Activated gamma-delta T cell treated with Interleukin-2 at 50 U/mL for 16 hours (primary cell): ENCODE results near the gene LOXL1.

Experiments used
- DNase-seq: peaks from one replicate; pipeline ENCODE4 v3.0.0-alpha.2; 2020

The LOXL1 gene

DNA sequence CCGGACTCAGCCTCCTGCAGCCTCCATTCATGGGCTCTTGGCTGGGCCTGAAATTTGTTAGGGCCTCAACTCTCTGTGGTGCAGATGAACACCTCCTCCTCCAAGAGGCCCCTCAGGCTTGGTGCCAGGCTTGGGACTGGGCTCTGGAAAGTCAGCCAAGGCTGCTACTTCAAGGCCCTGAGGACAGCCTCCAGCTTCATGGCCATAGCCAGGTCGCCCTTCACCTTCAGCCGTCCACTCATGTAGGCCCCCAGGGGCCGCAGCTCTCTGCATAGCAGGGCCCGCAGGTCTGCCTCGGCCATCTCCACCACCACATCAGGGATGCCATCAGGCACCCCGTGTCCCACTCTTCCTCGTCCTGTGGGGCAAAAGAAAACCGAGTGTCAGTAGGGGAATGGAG lies 57.5 kb downstream of the LOXL1 start:
- no peak for DNase-seq

DNA sequence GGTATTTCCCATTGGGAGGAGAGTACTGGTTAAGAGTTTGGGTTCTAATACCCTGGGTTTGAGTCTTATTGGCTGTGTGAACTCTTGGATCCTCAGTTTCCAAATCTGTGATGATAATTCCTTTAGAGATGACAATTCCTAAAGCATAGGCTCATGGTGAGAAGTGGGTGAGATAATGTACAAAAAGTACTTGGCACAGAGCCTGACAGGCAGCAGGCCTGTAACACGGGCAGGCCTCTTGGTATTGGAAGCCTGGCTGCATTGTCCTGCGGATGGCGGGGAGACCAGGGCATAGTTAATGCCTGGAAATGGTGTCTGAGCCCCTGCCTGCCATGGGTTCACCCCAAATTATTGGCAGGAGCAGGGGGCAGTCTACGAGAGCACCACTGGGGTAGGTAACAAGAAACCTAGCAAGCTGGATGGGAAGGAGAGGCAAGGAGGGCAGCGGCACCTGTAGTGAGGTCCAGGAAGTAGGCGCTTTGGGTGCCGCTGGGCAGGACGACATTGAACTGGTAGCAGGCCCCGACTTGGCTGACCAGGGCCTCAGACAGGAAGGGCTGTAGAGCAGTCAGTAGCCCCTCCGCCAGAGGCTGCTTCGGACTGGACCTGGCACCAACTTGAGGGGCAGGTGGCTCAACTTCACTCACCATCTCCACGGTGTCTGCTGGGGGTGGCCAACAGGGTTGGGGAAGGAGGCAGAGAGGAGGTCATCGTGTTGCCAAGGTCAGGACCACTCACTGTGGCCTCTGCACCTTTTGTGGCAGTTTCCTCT lies 58.1 kb downstream of the LOXL1 start:
- no peak for DNase-seq

DNA sequence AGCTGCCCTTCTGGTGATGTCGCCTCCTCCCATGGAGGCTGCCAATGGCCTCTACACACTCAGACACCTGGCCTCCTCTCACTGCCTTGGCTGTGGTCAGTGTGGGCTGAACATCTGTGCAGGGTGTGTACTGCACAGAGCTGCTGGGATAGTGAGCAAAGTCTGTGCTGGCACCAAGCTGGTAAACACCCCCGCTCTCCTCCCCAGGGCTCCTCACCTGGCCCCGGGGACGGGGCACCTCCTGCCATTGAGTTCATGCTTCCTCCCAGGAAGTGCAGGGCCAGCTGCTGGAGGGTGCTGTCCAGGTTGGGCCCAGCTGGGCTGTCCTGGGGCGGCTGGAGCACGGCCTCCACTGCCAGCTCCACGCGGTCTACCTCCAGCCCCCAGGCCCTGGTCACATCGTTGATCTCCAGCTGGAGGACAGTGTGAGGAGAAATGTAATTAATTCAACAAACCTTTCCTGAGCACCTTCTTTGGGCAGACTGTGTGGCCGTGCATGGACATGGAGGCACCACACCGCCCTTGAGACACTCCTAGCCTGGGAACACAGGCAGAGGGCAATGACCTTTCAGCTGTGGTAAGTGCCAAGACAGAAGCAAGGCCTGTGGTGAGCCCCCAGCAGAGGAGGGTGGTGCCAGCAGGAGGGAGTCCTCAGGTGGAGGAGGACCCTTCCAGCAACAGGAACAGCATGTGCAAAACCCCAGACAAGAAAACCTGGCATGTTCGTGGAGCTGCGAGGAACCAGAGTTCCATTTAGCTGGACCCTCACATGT lies 59.0 kb downstream of the LOXL1 start:
- no peak for DNase-seq

DNA sequence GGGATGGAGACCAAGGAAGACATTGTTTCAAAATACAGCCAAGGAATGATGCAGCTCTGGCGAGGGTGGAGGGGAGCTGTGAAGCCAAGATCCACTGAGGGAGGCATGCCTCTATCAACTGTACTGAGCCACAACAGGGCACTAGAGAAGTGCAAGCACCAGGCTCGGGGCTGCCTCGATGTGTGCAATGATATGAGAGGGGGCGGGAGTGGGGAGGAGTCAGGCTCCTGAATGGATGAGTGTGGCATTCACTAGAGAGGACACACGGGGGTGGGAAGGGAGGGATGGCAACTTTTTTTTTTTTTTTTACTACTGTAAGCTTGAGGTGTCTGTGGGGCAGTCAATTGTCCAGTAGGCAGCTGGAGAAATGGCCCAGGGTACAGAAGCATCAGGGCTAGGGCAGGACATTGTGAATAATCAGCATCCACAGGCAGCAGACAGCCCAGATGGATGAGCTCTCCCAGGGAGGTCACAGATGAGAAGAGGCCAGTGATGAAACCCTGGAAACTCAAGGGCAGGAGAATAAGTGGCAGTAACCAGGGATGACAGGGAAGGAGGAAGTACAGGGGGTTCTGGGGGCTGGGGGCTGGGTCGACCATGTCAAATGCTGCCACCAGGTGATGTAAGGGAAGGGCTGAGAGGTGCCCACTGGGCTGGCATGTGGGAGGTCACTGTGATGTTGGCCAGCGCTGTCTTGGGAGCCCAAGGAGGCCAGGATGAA lies 60.0 kb downstream of the LOXL1 start:
- DNase-seq: no peak

DNA sequence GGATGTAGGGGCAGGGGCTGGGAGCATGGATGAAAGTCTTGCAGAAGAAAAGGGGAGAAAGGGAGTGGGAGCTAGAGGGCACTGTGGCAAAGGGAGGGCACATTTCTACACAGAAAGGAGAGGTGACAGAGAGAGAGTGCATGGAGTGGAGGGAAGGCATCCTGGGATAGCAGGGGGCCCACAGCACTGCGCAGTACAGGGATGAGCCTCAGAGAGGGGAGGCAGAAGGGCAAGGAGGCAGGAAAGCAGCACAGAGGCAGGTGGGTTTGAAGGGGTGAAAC lies 60.5 kb downstream of the LOXL1 start:
- no peak for DNase-seq

DNA sequence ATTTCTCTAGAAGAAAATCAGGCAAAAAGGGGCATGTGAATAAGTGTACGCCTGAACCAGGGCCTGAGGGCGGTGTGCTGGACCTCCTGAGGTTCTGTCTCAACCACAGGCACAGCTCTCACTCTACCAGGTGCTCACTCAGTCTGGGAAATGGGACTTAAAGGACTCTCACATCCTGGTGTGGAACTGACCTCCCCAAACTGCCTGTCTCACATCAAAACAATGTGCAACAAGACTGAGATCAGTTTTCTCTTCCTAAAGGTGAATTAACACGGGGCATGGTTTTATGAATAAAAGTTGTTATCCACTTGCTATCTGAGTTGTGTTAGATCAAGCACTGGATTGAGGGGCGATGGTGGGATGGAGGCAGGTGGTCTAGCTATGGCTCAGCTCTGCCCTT lies 61.0 kb downstream of the LOXL1 start:
- no peak for DNase-seq

DNA sequence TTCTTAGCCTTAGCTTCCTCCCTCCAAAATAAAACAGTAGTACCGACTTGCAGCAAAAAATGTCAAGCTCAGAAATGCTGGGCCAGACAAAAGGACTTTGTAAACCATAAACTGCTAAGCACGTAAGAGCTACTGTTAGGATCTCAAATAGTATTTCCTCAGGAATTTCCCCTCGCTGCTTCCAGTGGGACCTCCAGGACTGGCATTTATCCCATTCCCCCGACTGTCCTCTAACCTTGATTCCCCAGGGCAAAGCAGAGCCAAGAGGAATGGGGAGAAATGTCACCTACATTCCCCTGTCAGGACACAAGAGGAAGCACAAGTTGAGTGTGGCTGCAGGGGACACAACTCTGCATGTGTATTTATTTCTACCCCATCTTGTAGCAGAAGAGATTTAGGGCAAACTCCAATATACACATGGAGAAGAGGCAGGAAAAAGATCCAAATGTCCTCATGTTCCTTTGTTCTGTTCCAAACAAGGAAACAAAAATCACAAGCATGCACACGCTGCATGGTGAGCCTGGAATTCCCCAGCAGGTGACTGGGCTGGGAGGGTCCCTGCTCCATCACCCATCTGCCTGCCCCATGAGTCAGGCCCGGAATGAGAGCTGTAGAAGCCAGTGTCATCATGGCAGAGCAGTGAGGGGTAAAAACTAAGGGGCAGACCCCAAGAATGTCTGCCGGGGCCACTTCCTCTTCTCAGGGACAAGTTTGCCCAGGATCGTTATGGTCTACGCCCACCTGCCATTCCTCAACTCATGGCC lies 61.6 kb downstream of the LOXL1 start:
- no peak for DNase-seq

DNA sequence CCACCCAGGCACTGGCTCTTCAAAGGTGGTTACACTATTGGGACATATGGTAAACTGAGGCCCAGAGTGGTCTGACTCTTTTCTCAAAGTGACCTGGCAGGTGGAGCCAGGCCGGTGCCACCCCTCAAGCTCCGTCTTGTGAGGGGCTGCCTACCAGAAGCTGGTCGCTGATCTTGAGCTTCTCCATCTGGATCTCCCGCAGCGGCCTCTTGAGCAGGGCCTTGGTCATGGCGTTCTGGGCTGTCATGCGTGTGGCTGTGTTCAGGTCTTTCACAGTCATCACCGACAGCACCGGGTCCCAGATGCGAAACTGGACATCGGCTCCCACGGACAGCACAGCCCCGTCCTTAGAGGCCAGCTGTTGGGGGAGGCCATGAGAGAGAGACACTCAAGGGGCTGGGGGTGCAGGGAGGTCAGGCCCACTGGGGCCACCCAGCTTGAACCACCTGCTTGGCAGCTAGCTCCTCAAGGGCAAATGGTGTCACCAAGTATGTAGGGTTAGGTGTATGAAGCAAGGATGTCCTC lies 62.2 kb downstream of the LOXL1 start:
- no peak for DNase-seq

DNA sequence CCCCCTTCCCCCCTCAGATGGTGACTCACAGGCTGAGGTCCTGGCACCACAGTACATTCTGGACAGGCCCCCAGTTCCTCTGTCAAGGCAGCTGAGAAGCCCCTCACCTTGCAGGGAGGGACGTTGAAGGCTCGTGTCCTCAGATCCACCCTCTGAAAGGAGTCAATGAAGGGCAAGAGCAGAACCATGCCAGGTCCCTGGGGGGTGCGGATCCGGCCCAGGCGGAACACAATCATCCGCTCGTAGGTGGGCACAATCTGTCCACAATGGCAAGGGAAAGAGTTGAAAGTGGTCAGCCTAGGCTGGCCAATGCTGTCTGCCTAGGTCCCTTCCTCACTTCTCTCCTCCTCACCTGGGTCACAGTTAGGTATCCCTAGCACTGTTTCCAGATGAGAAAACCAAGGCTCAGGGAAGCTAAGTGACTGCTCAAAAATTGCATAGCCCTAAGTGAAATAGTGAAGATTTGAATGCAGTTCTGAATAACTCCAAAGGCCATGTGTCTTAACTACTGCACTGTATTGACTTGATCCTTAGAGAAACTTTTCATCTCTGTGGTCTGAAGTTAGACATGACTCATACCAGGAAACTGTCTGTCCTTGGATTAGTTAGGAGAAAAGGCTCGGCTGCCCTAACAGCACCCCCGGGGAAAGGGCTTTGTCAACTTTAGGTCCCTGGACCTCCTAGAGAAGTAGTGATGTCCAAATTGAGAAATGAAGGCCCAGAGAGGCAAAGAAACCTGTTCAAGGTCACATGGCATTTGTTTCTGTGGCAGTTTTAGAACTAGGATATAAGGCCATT lies 62.9 kb downstream of the LOXL1 start:
- no peak for DNase-seq

DNA sequence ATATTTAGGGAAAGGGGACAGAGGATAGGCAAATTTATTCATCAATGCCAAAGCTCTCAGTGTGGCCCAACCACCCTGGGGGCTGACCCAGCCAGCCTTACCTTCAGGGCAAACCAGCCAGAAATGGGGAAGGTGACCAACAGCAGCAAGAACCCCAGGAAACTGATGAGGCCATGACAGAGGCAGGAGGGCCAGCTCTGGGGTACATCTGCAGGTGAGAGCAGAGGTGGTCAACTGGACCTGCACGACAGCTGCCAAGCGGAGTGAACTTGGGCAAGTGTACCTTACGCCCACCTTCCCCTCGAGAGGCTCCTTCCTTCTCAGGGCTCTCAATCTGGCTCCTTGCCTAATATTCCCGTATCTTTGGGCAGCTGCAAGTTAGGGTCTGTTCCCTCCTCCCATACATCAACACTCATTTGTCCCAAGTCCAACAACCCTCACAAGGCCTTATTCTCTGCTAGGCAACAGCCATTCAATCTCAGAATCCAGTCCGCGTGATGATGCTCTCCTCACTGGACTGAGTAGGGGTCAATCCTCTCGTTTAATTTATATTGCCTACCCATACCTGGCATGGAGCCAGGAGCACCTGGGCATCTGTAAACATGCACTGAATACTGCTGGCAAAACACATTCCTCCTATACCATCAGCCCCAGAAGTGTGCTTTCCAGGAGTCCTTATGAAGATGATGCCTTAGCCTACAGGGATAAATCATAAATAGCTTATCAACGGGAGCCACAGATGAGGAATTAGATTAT lies 64.2 kb downstream of the LOXL1 start:
- no peak for DNase-seq

DNA sequence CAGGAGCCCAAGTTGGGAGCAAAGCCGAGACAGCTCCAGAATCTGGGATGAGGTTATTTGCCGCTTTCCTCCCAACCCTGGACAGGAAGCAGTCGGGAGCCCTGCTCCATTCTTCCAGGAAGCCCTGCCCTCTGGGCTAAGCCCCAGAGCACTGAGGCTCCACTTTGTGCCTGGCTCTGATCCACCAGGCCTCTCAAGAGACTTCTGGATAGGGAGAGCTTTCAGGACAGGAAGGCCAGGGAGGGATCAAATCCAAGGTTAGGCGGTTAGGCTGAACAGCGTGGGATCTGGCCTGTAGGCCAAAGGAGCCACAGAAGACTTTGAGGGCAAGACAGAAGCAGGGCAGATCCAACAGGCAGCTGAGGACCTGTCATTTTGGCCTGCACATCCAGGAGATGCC lies 65.0 kb downstream of the LOXL1 start:
- DNase-seq: no peak

DNA sequence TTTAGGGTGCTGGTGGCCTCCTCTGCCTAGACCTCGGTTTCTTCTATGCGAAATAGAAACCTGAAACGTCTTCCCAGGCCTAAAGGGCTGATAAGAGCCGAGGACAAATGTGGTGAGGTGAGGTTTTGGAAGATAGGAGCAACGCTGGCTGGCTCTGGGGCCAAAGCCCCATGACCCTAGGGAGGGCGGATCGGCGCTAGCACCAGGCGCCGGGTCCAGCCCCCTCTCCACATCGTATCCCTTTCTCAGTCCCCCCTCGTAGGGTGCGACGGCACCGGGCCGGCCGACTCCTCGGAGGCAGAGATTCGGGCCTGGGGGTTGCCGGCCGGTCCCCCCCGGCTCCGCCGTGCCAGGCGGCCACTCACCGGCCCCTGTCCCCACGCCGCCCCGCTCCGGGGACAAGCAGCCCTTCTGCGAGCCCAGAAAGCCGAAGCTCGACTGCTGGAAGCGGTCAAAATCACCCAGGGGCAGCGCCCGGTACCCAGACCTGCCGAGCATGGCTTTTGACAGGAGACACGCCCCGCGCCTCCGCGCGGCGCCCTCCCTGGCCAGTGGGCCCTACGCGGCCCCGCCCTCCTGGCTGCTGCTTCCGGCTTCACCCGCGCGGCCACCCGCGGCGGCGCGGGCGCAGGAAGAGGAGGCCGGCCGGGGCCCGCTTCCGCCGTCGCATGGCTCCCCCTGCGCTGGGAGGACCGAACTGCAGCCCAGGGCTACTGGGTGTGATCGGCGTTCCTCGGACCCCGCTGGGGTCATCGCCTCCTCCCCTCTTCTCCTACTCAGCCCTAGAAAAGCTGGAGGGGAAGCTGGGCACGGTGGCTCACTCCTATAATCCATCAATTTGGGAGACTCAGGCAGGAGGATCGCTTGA lies 65.7 kb downstream of the LOXL1 start, which contains the start of gene STOML1:
STOML1 (minus strand) TSS at position 570 of the 868 bp plus-strand sequence; CDS start at position 498, 72 bp downstream.
- peak; percentile 92 for DNase-seq

DNA sequence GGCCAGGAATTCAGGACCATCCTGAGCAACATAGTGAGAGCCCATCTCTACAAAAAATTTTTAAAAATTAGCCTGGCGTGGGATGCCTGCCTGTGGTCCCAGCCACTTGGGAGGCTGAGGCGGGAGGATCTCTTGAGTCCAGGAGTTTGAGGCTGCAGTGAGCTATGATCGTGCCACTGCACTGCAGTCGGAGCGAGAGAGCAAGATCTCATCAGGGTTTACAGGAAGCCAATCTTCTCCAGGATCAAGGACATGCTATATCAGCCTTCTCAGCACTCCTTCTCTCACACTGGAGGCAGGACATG lies 66.3 kb downstream of the LOXL1 start:
- DNase-seq: no peak

DNA sequence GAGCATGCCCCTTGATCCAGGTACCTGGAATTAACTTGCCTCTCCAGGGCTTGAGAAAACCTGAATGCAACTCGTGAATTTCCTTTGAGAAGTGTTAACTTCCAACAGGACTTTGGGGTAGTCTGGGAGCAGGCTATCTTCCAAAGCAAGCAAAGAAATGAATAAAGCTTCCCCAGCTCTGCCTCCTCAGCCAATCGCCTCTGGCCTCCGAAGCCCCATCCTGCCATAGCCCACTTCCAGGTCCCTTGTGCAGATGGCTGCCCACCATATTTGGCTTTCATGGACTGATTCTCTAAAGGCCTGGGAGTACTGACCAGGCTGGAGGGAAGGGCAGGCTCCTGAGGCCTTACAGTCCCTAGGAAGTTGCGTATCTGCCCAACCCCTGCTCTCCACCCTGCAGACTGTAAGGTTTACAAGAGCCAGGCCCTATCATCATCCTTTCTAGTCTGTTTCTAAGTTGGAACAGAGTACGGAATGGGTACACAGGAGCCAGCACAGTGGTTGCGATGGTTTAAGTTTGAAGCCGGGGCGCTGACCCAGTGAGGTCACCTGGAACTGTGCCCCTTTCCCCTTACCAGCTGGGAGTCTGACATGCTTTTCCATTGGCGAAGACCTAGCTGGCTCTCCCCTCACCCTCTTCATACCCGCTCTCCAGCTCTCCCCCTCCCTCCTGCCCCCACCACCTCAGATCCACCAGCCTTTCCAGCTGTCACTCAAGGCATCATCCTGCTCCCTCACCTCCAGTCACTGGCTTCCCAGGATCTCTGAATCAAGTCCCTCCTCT lies 67.1 kb downstream of the LOXL1 start:
- no peak for DNase-seq

DNA sequence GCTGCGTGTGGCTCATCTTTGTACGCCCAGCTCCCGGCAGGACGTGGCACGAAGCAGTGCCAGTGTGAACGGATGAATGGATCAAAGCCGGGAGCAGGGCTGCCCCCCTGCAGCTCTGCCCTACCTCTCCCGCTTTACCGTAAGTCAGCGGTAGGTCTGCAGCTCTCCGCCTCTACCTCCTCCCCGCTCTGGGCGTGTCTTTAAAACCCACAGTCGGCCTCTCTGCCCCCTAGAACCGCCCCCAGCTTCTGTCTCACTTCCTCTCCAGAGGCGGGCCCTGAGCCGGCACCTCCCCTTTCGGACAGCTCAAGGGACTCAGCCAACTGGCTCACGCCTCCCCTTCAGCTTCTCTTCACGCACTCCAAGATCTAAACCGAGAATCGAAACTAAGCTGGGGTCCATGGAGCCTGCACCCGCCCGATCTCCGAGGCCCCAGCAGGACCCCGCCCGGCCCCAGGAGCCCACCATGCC lies 68.2 kb downstream of the LOXL1 start, which contains the start of gene PML:
PML (plus strand) TSS at position 304 of the 471 bp plus-strand sequence; CDS start at position 401, 97 bp downstream.
- DNase-seq: peak; percentile 90

DNA sequence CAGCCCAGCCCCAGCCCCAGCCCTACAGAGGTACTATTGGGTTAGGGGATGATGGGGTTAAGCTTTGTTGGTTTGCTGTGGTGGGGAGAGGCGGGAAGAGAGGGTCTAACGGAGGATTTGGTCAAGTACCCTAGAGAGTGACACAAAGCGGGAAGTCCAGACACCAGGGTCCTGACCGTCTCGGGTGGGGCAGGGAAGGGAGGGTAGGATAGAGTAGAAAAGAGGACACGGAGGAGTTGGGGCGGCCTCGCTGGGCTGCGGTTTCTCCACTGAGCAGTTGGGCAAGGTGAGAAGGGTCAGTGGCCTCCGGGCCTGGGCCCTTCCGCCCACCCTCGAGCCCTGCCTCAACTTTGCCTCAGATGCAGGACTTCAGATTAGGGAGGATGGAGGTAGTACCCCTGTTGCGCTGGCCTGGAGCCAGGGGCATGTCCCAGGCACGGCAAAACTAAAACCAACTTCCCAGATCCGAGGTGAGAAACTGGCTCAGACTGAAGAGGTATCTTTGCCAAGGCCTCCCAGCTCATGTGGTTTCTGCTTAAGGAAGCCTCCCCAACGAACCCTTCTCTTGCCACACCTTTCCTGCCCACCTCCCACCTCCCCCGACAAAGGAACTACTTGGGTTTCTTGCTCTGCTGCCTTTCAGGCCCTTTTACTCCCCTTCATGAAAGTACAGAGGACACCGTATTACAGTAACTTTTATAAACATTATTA lies 68.8 kb downstream of the LOXL1 start:
- DNase-seq: no peak

DNA sequence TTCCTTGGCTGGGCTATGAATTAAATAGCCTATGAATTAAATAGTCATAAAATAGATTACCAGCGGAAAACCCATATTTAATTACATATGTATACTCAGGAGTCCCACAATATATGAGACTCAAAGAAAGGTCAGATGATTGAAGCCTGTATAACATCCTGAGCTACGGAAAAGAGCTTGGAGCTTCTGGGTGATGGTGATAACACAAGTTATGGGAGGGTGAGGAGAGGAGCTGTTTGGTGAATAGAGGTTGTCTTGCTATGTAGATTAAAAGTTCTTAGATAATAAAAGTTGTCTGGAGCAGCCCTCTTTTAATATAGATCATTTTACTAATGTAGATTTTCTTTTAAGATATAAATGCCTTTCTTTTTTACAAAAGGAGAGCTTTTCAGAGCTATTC lies 70.0 kb downstream of the LOXL1 start:
- DNase-seq: no peak

DNA sequence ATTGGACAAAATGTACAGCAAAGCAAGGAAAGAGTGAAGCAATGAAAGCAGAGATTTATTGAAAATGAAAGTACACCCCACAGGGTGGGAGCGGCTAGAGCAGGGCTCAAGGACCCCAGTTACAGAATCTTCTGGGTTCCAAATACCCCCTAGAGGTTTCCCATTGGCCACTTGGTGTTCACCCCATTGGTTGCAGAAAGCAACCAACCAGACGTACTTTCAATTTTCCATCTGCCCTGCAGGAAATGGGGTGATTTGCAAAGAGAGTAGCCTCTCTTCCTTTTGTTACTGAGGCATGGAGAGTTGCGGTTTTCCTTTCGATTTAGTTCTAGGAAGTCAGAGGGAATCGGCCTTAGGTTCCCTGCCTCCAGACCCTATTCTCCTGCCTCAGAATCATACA lies 70.7 kb downstream of the LOXL1 start:
- no peak for DNase-seq

DNA sequence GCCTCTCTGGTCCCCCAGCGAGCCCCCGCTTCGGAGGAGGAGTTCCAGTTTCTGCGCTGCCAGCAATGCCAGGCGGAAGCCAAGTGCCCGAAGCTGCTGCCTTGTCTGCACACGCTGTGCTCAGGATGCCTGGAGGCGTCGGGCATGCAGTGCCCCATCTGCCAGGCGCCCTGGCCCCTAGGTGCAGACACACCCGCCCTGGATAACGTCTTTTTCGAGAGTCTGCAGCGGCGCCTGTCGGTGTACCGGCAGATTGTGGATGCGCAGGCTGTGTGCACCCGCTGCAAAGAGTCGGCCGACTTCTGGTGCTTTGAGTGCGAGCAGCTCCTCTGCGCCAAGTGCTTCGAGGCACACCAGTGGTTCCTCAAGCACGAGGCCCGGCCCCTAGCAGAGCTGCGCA lies 71.7 kb downstream of the LOXL1 start:
- DNase-seq: no peak
